MM.1S (cell line): ENCODE measurements around the gene PDGFRB.

Experiments
- DNase-seq: peaks from one replicate; pipeline ENCODE4 v3.0.0-alpha.2; 2015
- H2AFZ ChIP-seq: fragments of 300-600 bp; sonication (generic); 2 replicates; pipeline ENCODE4 v1.6.0; 2016; ENCODE audit warnings: antibody characterized with exemption, low read length
- H3F3A ChIP-seq: fragments of 300-600 bp; sonication (generic); 2 replicates; pipeline ENCODE4 v1.6.1; 2016; ENCODE audit warnings: mild to moderate bottlenecking, antibody characterized with exemption, low read length, moderate library complexity, mixed read lengths; ENCODE audit not compliant: insufficient read depth
- H3K27ac ChIP-seq: fragments of 300-600 bp; sonication (generic); 2 replicates; pipeline ENCODE4 v1.5.1; 2016; ENCODE audit warnings: mild to moderate bottlenecking, low read length
- H3K27me3 ChIP-seq: fragments of 300-600 bp; sonication (generic); replicated peaks from 2 replicates; pipeline ENCODE4 v1.6.0; 2016; ENCODE audit warnings: low read length; ENCODE audit not compliant: insufficient read depth
- H3K36me3 ChIP-seq: fragments of 300-600 bp; sonication (generic); replicated peaks from 2 replicates; pipeline ENCODE4 v1.6.1; 2016; ENCODE audit warnings: mild to moderate bottlenecking, low read length, mixed read lengths; ENCODE audit not compliant: insufficient read depth
- H3K4me1 ChIP-seq: fragments of 300-600 bp; sonication (generic); 2 replicates; pipeline ENCODE4 v1.6.1; 2016; ENCODE audit warnings: low read length, mixed read lengths
- H3K4me2 ChIP-seq: fragments of 300-600 bp; sonication (generic); 2 replicates; pipeline ENCODE4 v1.6.0; 2016; ENCODE audit warnings: low read depth, low read length
- H3K4me3 ChIP-seq: fragments of 300-600 bp; sonication (generic); 2 replicates; pipeline ENCODE4 v1.5.1; 2016; ENCODE audit warnings: low read length, mixed read lengths
- H3K79me2 ChIP-seq: fragments of 300-600 bp; sonication (generic); 2 replicates; pipeline ENCODE4 v1.6.1; 2016; ENCODE audit warnings: mixed run types, low read length, mixed read lengths
- H3K9ac ChIP-seq: fragments of 300-600 bp; sonication (generic); 2 replicates; pipeline ENCODE4 v1.6.1; 2016; ENCODE audit warnings: low read length, mixed read lengths
- H3K9me2 ChIP-seq: fragments of 300-600 bp; sonication (generic); replicated peaks from 2 replicates; pipeline ENCODE4 v1.6.1; 2016; ENCODE audit warnings: mild to moderate bottlenecking, low read length, mixed read lengths; ENCODE audit not compliant: insufficient read depth
- H3K9me3 ChIP-seq: fragments of 300-600 bp; sonication (generic); replicated peaks from 2 replicates; pipeline ENCODE4 v1.6.1; 2016; ENCODE audit warnings: mild to moderate bottlenecking, low read length, mixed read lengths; ENCODE audit not compliant: insufficient read depth
- H4K20me1 ChIP-seq: fragments of 300-600 bp; sonication (generic); 2 replicates; pipeline ENCODE4 v1.6.1; 2016; ENCODE audit warnings: mild to moderate bottlenecking, low read length, moderate library complexity, mixed read lengths; ENCODE audit not compliant: insufficient read depth
- EZH2 ChIP-seq: fragments of 300-600 bp; sonication (generic); optimal IDR thresholded peaks from 2 replicates; pipeline ENCODE3; 2017; ENCODE audit warnings: low read depth, mild to moderate bottlenecking, antibody characterized with exemption, low read length, mixed read lengths
- EZH2phosphoT487 ChIP-seq: fragments of 300-600 bp; sonication (generic); IDR thresholded peaks from 2 replicates; pipeline ENCODE4 v1.6.1; 2018; ENCODE audit warnings: antibody characterized with exemption, low read length
- TF ChIP-seq, protein P1 (sequence below): fragments of 300-600 bp; sonication (generic); IDR thresholded peaks from 2 replicates; pipeline ENCODE4 v1.5.1; 2016; ENCODE audit warnings: antibody characterized with exemption, low read length, mixed read lengths

The PDGFRB gene

GRCh38 chr5:150082374-150082773 is 73.3 kb downstream of the PDGFRB start:
- Histone ChIP-seq H3K27ac (no peak overlapping the region), H3F3A (no peaks in the 10 kb centered on the region), H3K9ac (no peak overlapping the region), H3K27me3 (no peaks in the 10 kb centered on the region), H3K9me2 (no peaks in the 10 kb centered on the region), H3K4me2 (no peak overlapping the region), H2AFZ (no peak overlapping the region), H3K36me3 (no peaks in the 10 kb centered on the region), H4K20me1 (no peaks in the 10 kb centered on the region), H3K4me1 (no peaks in the 10 kb centered on the region), H3K9me3 (no peaks in the 10 kb centered on the region), H3K79me2 (no peaks in the 10 kb centered on the region), H3K4me3 (no peak overlapping the region)
- DNase-seq, result no peak
- TF ChIP-seq, protein P1, sequence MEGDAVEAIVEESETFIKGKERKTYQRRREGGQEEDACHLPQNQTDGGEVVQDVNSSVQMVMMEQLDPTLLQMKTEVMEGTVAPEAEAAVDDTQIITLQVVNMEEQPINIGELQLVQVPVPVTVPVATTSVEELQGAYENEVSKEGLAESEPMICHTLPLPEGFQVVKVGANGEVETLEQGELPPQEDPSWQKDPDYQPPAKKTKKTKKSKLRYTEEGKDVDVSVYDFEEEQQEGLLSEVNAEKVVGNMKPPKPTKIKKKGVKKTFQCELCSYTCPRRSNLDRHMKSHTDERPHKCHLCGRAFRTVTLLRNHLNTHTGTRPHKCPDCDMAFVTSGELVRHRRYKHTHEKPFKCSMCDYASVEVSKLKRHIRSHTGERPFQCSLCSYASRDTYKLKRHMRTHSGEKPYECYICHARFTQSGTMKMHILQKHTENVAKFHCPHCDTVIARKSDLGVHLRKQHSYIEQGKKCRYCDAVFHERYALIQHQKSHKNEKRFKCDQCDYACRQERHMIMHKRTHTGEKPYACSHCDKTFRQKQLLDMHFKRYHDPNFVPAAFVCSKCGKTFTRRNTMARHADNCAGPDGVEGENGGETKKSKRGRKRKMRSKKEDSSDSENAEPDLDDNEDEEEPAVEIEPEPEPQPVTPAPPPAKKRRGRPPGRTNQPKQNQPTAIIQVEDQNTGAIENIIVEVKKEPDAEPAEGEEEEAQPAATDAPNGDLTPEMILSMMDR, result no peak
- no peak for TF ChIP-seq EZH2
- no peak for TF ChIP-seq EZH2phosphoT487

DNA sequence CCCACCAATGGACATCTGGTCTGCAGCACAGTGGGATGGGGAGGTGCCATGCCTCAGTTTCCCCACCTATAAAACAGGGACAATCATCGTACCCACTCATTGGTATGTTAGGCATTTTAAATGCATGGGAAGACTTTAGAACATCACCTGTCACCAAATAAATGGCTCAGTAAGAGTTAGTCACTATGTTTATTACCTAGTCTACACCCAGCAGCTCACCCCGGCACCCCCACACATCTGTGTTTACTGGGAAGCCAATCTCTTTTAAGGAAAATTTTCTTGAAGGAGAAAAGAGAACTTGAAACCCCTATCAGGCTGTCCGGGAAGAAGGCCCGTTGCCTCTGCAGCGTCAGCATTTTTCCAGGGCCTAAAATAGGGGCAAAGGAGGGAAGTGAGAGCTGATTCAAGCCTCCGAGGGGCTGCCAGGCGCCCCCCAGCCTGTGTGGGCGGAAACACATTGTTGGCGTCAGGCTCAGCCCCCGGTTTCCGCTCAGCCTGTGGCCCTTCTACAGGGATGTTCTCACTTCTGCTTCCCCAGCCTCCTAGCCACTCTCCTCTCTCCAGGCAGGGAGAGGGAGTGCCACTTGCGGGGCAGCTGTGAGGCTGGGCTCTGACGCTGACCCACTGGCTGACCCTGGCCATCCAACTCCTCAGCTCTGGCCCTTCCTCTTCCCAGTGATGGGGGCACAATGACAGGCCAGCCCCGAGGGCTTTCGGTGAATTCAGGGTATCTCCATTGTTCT is 73.9 kb downstream of the PDGFRB start:
- no peak overlapping the region for H2AFZ ChIP-seq

DNA sequence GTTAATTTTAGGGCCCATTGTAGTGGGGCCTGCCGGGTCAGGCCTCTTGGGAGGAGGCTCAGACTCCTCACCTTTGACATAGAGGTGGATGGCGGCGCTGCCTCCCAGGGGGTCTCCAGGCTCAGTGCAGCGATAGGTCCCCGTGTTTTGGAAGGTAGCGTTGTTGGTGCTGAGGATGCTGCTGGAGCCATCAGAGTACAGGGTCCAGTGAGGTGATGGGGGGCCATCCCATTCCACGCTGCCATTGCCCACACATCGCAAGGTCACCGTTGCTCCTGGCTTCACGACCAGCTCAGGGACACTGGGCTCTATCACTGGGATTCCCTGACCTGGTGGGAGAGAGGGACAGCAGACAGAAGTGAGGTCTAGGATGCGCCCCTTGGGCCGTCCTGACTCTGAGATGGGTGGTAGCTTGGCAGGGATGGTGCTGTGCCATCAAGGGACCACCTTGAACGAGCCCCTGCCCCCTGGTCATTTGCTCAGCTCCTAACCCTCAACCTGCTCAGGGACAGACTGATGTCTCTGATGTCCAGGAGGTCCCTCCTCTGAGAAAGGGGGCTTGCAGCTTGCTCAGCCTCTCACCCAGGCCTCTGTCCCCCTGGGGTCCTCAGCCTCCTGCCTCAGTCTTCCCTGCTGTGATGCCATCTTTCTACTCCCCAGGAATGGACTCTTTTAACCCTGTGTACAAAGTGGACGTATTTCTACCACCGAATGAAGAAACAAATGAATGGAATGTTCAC is 74.8 kb downstream of the PDGFRB start:
- Histone ChIP-seq H3K36me3 (no peaks in the 10 kb centered on the region), H2AFZ (no peak overlapping the region), H3K9me3 (no peaks in the 10 kb centered on the region), H3K9ac (no peak overlapping the region), H3K4me2 (no peak overlapping the region), H3K27ac (no peak overlapping the region), H3K4me1 (no peaks in the 10 kb centered on the region), H3K4me3 (no peak overlapping the region), H3K27me3 (no peaks in the 10 kb centered on the region), H3F3A (no peaks in the 10 kb centered on the region), H3K79me2 (no peaks in the 10 kb centered on the region), H3K9me2 (no peaks in the 10 kb centered on the region), H4K20me1 (no peaks in the 10 kb centered on the region)
- no peak for DNase-seq
- no peak for TF ChIP-seq EZH2phosphoT487
- TF ChIP-seq, protein P1, result no peak
- TF ChIP-seq EZH2, result no peak

More for the DNA sequence above, 73.9 kb downstream of the PDGFRB start:
- Histone ChIP-seq H3K4me1 (no peaks in the 10 kb centered on the region), H4K20me1 (no peaks in the 10 kb centered on the region), H3K27ac (no peak overlapping the region), H3K9me2 (no peaks in the 10 kb centered on the region), H3F3A (no peaks in the 10 kb centered on the region), H3K9me3 (no peaks in the 10 kb centered on the region), H3K9ac (no peak overlapping the region), H3K79me2 (no peaks in the 10 kb centered on the region), H3K36me3 (no peaks in the 10 kb centered on the region), H3K27me3 (no peaks in the 10 kb centered on the region), H3K4me2 (no peak overlapping the region), H3K4me3 (no peak overlapping the region)
- DNase-seq, result no peak
- TF ChIP-seq EZH2, result no peak
- TF ChIP-seq EZH2phosphoT487, result no peak
- TF ChIP-seq, protein P1, result no peak
